Measurements from ENCODE around the gene COL15A1.

The COL15A1 gene

GRCh38 chr9:98917746-98918487 lies 25.8 kb upstream of the COL15A1 start:
- no peak overlapping the region for H3K9ac ChIP-seq (ENCODE audit: low read length)
- H3K27ac ChIP-seq (ENCODE audit: low read depth, low read length) = no peak overlapping the region
- no peaks in the 10 kb centered on the region for H3K79me2 ChIP-seq (ENCODE audit: control insufficient read depth, insufficient read depth, low read length, poor library complexity)
- H4K8ac ChIP-seq (ENCODE audit: low read depth, low read length) = no peak overlapping the region
- no peak overlapping the region for H3K4me2 ChIP-seq (ENCODE audit: low read length)
- H2BK120ac ChIP-seq (ENCODE audit: insufficient read depth, low read length, poor library complexity) = no peak overlapping the region
- H3K4me1 ChIP-seq (ENCODE audit: control insufficient read depth in 1 of 2, insufficient read depth in 2 of 2, low read length in 2 of 2) = no peaks in the 10 kb centered on the region
- H3K18ac ChIP-seq (ENCODE audit: low read length) = no peak overlapping the region
- no peaks in the 10 kb centered on the region for H3K9me3 ChIP-seq (ENCODE audit: insufficient read depth, low read depth, low read length)
- H2BK5ac ChIP-seq (ENCODE audit: low read depth, low read length, poor library complexity) = no peak overlapping the region
- H2AK5ac ChIP-seq (ENCODE audit: low read length) = no peak overlapping the region
- no peak overlapping the region for H3K4me3 ChIP-seq (ENCODE audit: low read depth, low read length)
- no CpG with 5 or more reads among the region's 5 CpGs for WGBS (ENCODE audit: extremely low coverage, insufficient coverage, insufficient read length)
- H3K27me3 ChIP-seq (ENCODE audit: insufficient read depth, low read length) = no peaks in the 10 kb centered on the region
- no peak overlapping the region for H3K14ac ChIP-seq (ENCODE audit: low read length)
- H3K36me3 ChIP-seq (ENCODE audit: control insufficient read depth in 1 of 2, insufficient read depth in 2 of 2, low read length in 2 of 2) = no peaks in the 10 kb centered on the region
- H2AFZ ChIP-seq (ENCODE audit: insufficient read depth, low read length, poor library complexity) = no peak overlapping the region
- no peak overlapping the region for H3K4ac ChIP-seq (ENCODE audit: low read depth, low read length)
- no peaks in the 10 kb centered on the region for H3K79me1 ChIP-seq (ENCODE audit: low read length)
- no peak for DNase-seq
- H4K91ac ChIP-seq (ENCODE audit: low read depth, low read length) = no peak overlapping the region
- no peak overlapping the region for H2BK12ac ChIP-seq (ENCODE audit: low read length)
- H4K12ac ChIP-seq (ENCODE audit: low read depth, low read length) = no peak overlapping the region
- no peak overlapping the region for H3K23ac ChIP-seq (ENCODE audit: low read length)

GRCh38 chr9:98921732-98922131 lies 22.0 kb upstream of the COL15A1 start:
- no CpG with 5 or more reads among the region's 1 CpG for WGBS (ENCODE audit: extremely low coverage, insufficient coverage, insufficient read length)
- Histone ChIP-seq H4K8ac (ENCODE audit: low read depth, low read length) (no peak overlapping the region), H3K79me2 (ENCODE audit: control insufficient read depth, insufficient read depth, low read length, poor library complexity) (no peaks in the 10 kb centered on the region), H3K4me2 (ENCODE audit: low read length) (no peak overlapping the region), H2BK120ac (ENCODE audit: insufficient read depth, low read length, poor library complexity) (no peak overlapping the region), H3K79me1 (ENCODE audit: low read length) (no peaks in the 10 kb centered on the region), H3K36me3 (ENCODE audit: control insufficient read depth in 1 of 2, insufficient read depth in 2 of 2, low read length in 2 of 2) (no peaks in the 10 kb centered on the region), H3K27ac (ENCODE audit: low read depth, low read length) (no peak overlapping the region), H2BK5ac (ENCODE audit: low read depth, low read length, poor library complexity) (no peak overlapping the region), H3K9me3 (ENCODE audit: insufficient read depth, low read depth, low read length) (no peaks in the 10 kb centered on the region), H4K91ac (ENCODE audit: low read depth, low read length) (no peak overlapping the region), H2AK5ac (ENCODE audit: low read length) (no peak overlapping the region), H3K4ac (ENCODE audit: low read depth, low read length) (no peak overlapping the region), H3K18ac (ENCODE audit: low read length) (no peak overlapping the region), H3K27me3 (ENCODE audit: insufficient read depth, low read length) (no peaks in the 10 kb centered on the region), H3K9ac (ENCODE audit: low read length) (no peak overlapping the region), H3K23ac (ENCODE audit: low read length) (no peak overlapping the region), H3K4me1 (ENCODE audit: control insufficient read depth in 1 of 2, insufficient read depth in 2 of 2, low read length in 2 of 2) (peaks cover 4 to 7% of the 10 kb centered on the region in 2 experiments), H3K4me3 (ENCODE audit: low read depth, low read length) (no peak overlapping the region), H2AFZ (ENCODE audit: insufficient read depth, low read length, poor library complexity) (no peak overlapping the region), H2BK12ac (ENCODE audit: low read length) (no peak overlapping the region), H4K12ac (ENCODE audit: low read depth, low read length) (no peak overlapping the region), H3K14ac (ENCODE audit: low read length) (no peak overlapping the region)
- DNase-seq = no peak

- Histone ChIP-seq H4K12ac (ENCODE audit: low read depth, low read length) (no peak overlapping the region), H4K91ac (ENCODE audit: low read depth, low read length) (no peak overlapping the region), H3K4me2 (ENCODE audit: low read length) (no peak overlapping the region), H3K4ac (ENCODE audit: low read depth, low read length) (no peak overlapping the region), H3K79me2 (ENCODE audit: control insufficient read depth, insufficient read depth, low read length, poor library complexity) (no peaks in the 10 kb centered on the region), H2BK12ac (ENCODE audit: low read length) (no peak overlapping the region), H2AFZ (ENCODE audit: insufficient read depth, low read length, poor library complexity) (no peak overlapping the region), H3K79me1 (ENCODE audit: low read length) (no peaks in the 10 kb centered on the region), H4K8ac (ENCODE audit: low read depth, low read length) (no peak overlapping the region), H3K4me3 (ENCODE audit: low read depth, low read length) (no peak overlapping the region), H2BK120ac (ENCODE audit: insufficient read depth, low read length, poor library complexity) (no peak overlapping the region), H2BK5ac (ENCODE audit: low read depth, low read length, poor library complexity) (no peak overlapping the region), H3K23ac (ENCODE audit: low read length) (no peak overlapping the region), H3K27ac (ENCODE audit: low read depth, low read length) (no peak overlapping the region), H3K14ac (ENCODE audit: low read length) (no peak overlapping the region), H3K4me1 (ENCODE audit: control insufficient read depth in 1 of 2, insufficient read depth in 2 of 2, low read length in 2 of 2) (peaks cover 4 to 7% of the 10 kb centered on the region in 2 experiments), H3K18ac (ENCODE audit: low read length) (no peak overlapping the region), H3K27me3 (ENCODE audit: insufficient read depth, low read length) (no peaks in the 10 kb centered on the region), H2AK5ac (ENCODE audit: low read length) (no peak overlapping the region), H3K9ac (ENCODE audit: low read length) (no peak overlapping the region), H3K9me3 (ENCODE audit: insufficient read depth, low read depth, low read length) (no peaks in the 10 kb centered on the region), H3K36me3 (ENCODE audit: control insufficient read depth in 1 of 2, insufficient read depth in 2 of 2, low read length in 2 of 2) (no peaks in the 10 kb centered on the region)
- DNase-seq = no peak
- WGBS (ENCODE audit: extremely low coverage, insufficient coverage, insufficient read length) = no CpG with 5 or more reads among the region's 4 CpGs
Measured at GRCh38 chr9:98922721-98923435, 20.8 kb upstream of the COL15A1 start.

- peaks cover 4 to 7% of the 10 kb centered on the region in 2 experiments for H3K4me1 ChIP-seq (ENCODE audit: control insufficient read depth in 1 of 2, insufficient read depth in 2 of 2, low read length in 2 of 2)
- H4K91ac ChIP-seq (ENCODE audit: low read depth, low read length) = no peak overlapping the region
- no peak overlapping the region for H2BK5ac ChIP-seq (ENCODE audit: low read depth, low read length, poor library complexity)
- no peak overlapping the region for H3K14ac ChIP-seq (ENCODE audit: low read length)
- H3K36me3 ChIP-seq (ENCODE audit: control insufficient read depth in 1 of 2, insufficient read depth in 2 of 2, low read length in 2 of 2) = no peaks in the 10 kb centered on the region
- no peak overlapping the region for H2AK5ac ChIP-seq (ENCODE audit: low read length)
- H3K18ac ChIP-seq (ENCODE audit: low read length) = no peak overlapping the region
- no peak overlapping the region for H2BK120ac ChIP-seq (ENCODE audit: insufficient read depth, low read length, poor library complexity)
- no peak overlapping the region for H4K12ac ChIP-seq (ENCODE audit: low read depth, low read length)
- WGBS (ENCODE audit: extremely low coverage, insufficient coverage, insufficient read length) = no CpG with 5 or more reads among the region's 5 CpGs
- no peak overlapping the region for H4K8ac ChIP-seq (ENCODE audit: low read depth, low read length)
- no peak overlapping the region for H2BK12ac ChIP-seq (ENCODE audit: low read length)
- no peaks in the 10 kb centered on the region for H3K27me3 ChIP-seq (ENCODE audit: insufficient read depth, low read length)
- no peak overlapping the region for H3K4me3 ChIP-seq (ENCODE audit: low read depth, low read length)
- no peak for DNase-seq
- H3K27ac ChIP-seq (ENCODE audit: low read depth, low read length) = no peak overlapping the region
- no peak overlapping the region for H3K23ac ChIP-seq (ENCODE audit: low read length)
- no peaks in the 10 kb centered on the region for H3K9me3 ChIP-seq (ENCODE audit: insufficient read depth, low read depth, low read length)
- H3K79me1 ChIP-seq (ENCODE audit: low read length) = no peaks in the 10 kb centered on the region
- H3K4ac ChIP-seq (ENCODE audit: low read depth, low read length) = no peak overlapping the region
- H3K79me2 ChIP-seq (ENCODE audit: control insufficient read depth, insufficient read depth, low read length, poor library complexity) = no peaks in the 10 kb centered on the region
- H2AFZ ChIP-seq (ENCODE audit: insufficient read depth, low read length, poor library complexity) = no peak overlapping the region
- H3K9ac ChIP-seq (ENCODE audit: low read length) = no peak overlapping the region
- no peak overlapping the region for H3K4me2 ChIP-seq (ENCODE audit: low read length)
Measured at GRCh38 chr9:98923451-98924123, 20.1 kb upstream of the COL15A1 start.

Measured in trophoblast cell (in vitro differentiated cells and primary cell).